HEK293 (cell line): ENCODE results near the gene CPEB3.
"Not testable (repeated sequence)": the region's sequence is repeated elsewhere in the genome, so short reads cannot be mapped to it uniquely, and the experiment has no call there.

ENCODE experiments used
- TCF7L2 ChIP-seq: IDR thresholded peaks from 2 replicates; pipeline ENCODE4 v1.6.1; 2011; ENCODE audit warnings: low read depth, mild to moderate bottlenecking, inconsistent platforms, low read length, moderate library complexity, borderline replicate concordance
- TSHZ1 ChIP-seq: fragments of 450-650 bp; formaldehyde crosslinking; IDR thresholded peaks from 2 replicates; pipeline ENCODE4 v1.5.1; 2016; ENCODE audit warnings: missing biosample characterization, missing genetic modification characterization, borderline replicate concordance
- ZBTB21 ChIP-seq: fragments of 450-650 bp; formaldehyde crosslinking; IDR thresholded peaks from 2 replicates; pipeline ENCODE4 v1.5.1; 2017; ENCODE audit warnings: missing biosample characterization, missing genetic modification characterization
- ZBTB7A ChIP-seq: fragments of 450-650 bp; formaldehyde crosslinking; IDR thresholded peaks from 2 replicates; pipeline ENCODE4 v1.5.1; 2016; ENCODE audit warnings: low read depth, missing biosample characterization, missing genetic modification characterization
- ZNF223 ChIP-seq: fragments of 450-650 bp; formaldehyde crosslinking; IDR thresholded peaks from 2 replicates; pipeline ENCODE4 v1.5.1; 2016; ENCODE audit warnings: missing biosample characterization, missing genetic modification characterization
- ZNF747 ChIP-seq: fragments of 450-650 bp; formaldehyde crosslinking; IDR thresholded peaks from 2 replicates; pipeline ENCODE4 v1.5.1; 2016; ENCODE audit warnings: missing biosample characterization, missing genetic modification characterization
- ZNF792 ChIP-seq: fragments of 450-650 bp; formaldehyde crosslinking; IDR thresholded peaks from 2 replicates; pipeline ENCODE4 v1.5.1; 2016; ENCODE audit warnings: missing biosample characterization, missing genetic modification characterization
- ZNF830 ChIP-seq: fragments of 450-650 bp; IDR thresholded peaks from 2 replicates; pipeline ENCODE4 v1.5.0; 2018; ENCODE audit warnings: missing biosample characterization, missing genetic modification characterization, low read depth, mild to moderate bottlenecking, moderate library complexity
- TF ChIP-seq, protein P1 (sequence below): fragments of 450-650 bp; formaldehyde crosslinking; IDR thresholded peaks from 2 replicates; pipeline ENCODE4 v1.5.1; 2016; ENCODE audit warnings: missing biosample characterization, missing genetic modification characterization
- TF ChIP-seq, protein P2 (sequence below): fragments of 450-650 bp; formaldehyde crosslinking; IDR thresholded peaks from 2 replicates; pipeline ENCODE4 v1.5.1; 2016; ENCODE audit warnings: missing biosample characterization, missing genetic modification characterization, low read depth

GRCh38 chr10:92141147-92141546, 149.7 kb downstream of the CPEB3 start:
- TF ChIP-seq, protein P1, sequence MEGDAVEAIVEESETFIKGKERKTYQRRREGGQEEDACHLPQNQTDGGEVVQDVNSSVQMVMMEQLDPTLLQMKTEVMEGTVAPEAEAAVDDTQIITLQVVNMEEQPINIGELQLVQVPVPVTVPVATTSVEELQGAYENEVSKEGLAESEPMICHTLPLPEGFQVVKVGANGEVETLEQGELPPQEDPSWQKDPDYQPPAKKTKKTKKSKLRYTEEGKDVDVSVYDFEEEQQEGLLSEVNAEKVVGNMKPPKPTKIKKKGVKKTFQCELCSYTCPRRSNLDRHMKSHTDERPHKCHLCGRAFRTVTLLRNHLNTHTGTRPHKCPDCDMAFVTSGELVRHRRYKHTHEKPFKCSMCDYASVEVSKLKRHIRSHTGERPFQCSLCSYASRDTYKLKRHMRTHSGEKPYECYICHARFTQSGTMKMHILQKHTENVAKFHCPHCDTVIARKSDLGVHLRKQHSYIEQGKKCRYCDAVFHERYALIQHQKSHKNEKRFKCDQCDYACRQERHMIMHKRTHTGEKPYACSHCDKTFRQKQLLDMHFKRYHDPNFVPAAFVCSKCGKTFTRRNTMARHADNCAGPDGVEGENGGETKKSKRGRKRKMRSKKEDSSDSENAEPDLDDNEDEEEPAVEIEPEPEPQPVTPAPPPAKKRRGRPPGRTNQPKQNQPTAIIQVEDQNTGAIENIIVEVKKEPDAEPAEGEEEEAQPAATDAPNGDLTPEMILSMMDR (tag by site-specific recombination): not testable (repeated sequence)
- TF ChIP-seq ZNF792; ZBTB7A (tag by site-specific recombination); TSHZ1 (tag by site-specific recombination); ZNF830 (tag by site-specific recombination); ZBTB21 (tag by site-specific recombination); TCF7L2; ZNF223 (tag by site-specific recombination); ZNF747: not testable (repeated sequence)
- TF ChIP-seq, protein P2, sequence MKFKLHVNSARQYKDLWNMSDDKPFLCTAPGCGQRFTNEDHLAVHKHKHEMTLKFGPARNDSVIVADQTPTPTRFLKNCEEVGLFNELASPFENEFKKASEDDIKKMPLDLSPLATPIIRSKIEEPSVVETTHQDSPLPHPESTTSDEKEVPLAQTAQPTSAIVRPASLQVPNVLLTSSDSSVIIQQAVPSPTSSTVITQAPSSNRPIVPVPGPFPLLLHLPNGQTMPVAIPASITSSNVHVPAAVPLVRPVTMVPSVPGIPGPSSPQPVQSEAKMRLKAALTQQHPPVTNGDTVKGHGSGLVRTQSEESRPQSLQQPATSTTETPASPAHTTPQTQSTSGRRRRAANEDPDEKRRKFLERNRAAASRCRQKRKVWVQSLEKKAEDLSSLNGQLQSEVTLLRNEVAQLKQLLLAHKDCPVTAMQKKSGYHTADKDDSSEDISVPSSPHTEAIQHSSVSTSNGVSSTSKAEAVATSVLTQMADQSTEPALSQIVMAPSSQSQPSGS (tag by site-specific recombination): not testable (repeated sequence)
